IMR-90 (cell line): ENCODE measurements around the gene PLCB4. TPM values are rescaled to one million over a fixed set of nuclear protein-coding genes. Genes with fewer than 3 reads are reported as not detected.

ENCODE experiments used
- ATAC-seq: fragments of 200-7000 bp; cut with Tn5 transposase; 2 replicates; pipeline ENCODE4 v1.9.1; 2020; ENCODE audit warnings: low read depth, mild to moderate bottlenecking, moderate library complexity
- BruUV-seq: library from RNA; stranded (reverse); fragments of 400-500 nt; replicated peaks from 2 replicates; lab custom pipeline; 2021; lab: Mats Ljungman, UMichigan
- CTCF ChIA-PET: fragments of 300-600 bp; formaldehyde crosslinking; extraction: SDS; loops from one replicate; lab custom pipeline; 2021; ENCODE audit warnings: antibody characterized with exemption; lab: Yijun Ruan, JAX
- POLR2A ChIA-PET: fragments of 300-600 bp; sonication (Branson Sonifier 250); formaldehyde crosslinking; loops from one replicate; lab custom pipeline; 2022; ENCODE audit warnings: antibody characterized with exemption; ENCODE audit not compliant: unreplicated experiment; lab: Charles Lee
- DNase-seq: peaks from one replicate; pipeline ENCODE4 v3.0.0; 2013
- H2AFZ ChIP-seq: replicated peaks from 2 replicates; pipeline ENCODE3; 2013; ENCODE audit warnings: low read length, mild to moderate bottlenecking; ENCODE audit not compliant: poor library complexity
- H2AK5ac ChIP-seq: 2 replicates; pipeline ENCODE4 v1.6.1; 2013; ENCODE audit warnings: low read depth, low read length, inconsistent platforms
- H2AK9ac ChIP-seq: replicated peaks from 2 replicates; pipeline ENCODE3; 2013; ENCODE audit warnings: mild to moderate bottlenecking, low read depth, low read length, moderate library complexity; ENCODE audit not compliant: poor library complexity
- H2BK120ac ChIP-seq: 2 replicates; pipeline ENCODE4 v1.6.1; 2013; ENCODE audit warnings: low read depth, low read length, inconsistent platforms
- H2BK15ac ChIP-seq: 3 replicates; pipeline ENCODE4 v1.6.1; 2013; ENCODE audit warnings: low read depth, low read length, inconsistent platforms
- H2BK20ac ChIP-seq: 2 replicates; pipeline ENCODE4 v1.6.1; 2013; ENCODE audit warnings: low read depth, mild to moderate bottlenecking, inconsistent platforms, low read length, moderate library complexity
- H2BK5ac ChIP-seq: 2 replicates; pipeline ENCODE4 v1.6.1; 2013; ENCODE audit warnings: mild to moderate bottlenecking, low read depth, low read length, inconsistent platforms; ENCODE audit not compliant: poor library complexity, severe bottlenecking
- H3K14ac ChIP-seq: replicated peaks from 2 replicates; pipeline ENCODE4 v1.6.1; 2013; ENCODE audit warnings: low read depth, low read length, inconsistent platforms
- H3K18ac ChIP-seq: 2 replicates; pipeline ENCODE4 v1.6.1; 2013; ENCODE audit warnings: low read depth, low read length, control low read depth
- H3K23ac ChIP-seq: 2 replicates; pipeline ENCODE4 v1.6.1; 2013; ENCODE audit warnings: low read depth, low read length, inconsistent platforms
- H3K27ac ChIP-seq: 2 replicates; pipeline ENCODE4 v1.5.1; 2013; ENCODE audit warnings: mild to moderate bottlenecking, control low read depth, low read length; ENCODE audit not compliant: insufficient read depth
- H3K27me3 ChIP-seq: 2 replicates; pipeline ENCODE4 v1.6.1; 2013; ENCODE audit warnings: low read length; ENCODE audit not compliant: control insufficient read depth, insufficient read depth
- H3K36me3 ChIP-seq: 2 replicates; pipeline ENCODE4 v1.6.1; 2013; ENCODE audit warnings: low read length, mixed read lengths; ENCODE audit not compliant: control insufficient read depth, insufficient read depth
- H3K4ac ChIP-seq: 2 replicates; pipeline ENCODE4 v1.6.1; 2013; ENCODE audit warnings: low read depth, low read length, inconsistent platforms
- H3K4me1 ChIP-seq: 2 replicates; pipeline ENCODE4 v1.6.1; 2013; ENCODE audit warnings: low read length, mixed read lengths; ENCODE audit not compliant: control insufficient read depth, insufficient read depth
- H3K4me2 ChIP-seq: 2 replicates; pipeline ENCODE4 v1.6.1; 2013; ENCODE audit warnings: low read depth, mild to moderate bottlenecking, control low read depth, low read length, moderate library complexity
- H3K4me3 ChIP-seq: 2 replicates; pipeline ENCODE4 v1.5.1; 2013; ENCODE audit warnings: low read depth, mild to moderate bottlenecking, control low read depth, low read length, moderate library complexity; ENCODE audit not compliant: insufficient read depth
- H3K56ac ChIP-seq: 2 replicates; pipeline ENCODE4 v1.6.1; 2013; ENCODE audit warnings: low read length, inconsistent platforms; ENCODE audit not compliant: insufficient read depth; ENCODE audit errors: extremely low read depth
- H3K79me1 ChIP-seq, 2 experiments: 2 replicates each; pipeline ENCODE4 v1.6.1; 2013; ENCODE audit warnings: low read length in 2 of 2, inconsistent platforms in 1 of 2, low read depth in 1 of 2
- H3K9ac ChIP-seq: 2 replicates; pipeline ENCODE4 v1.6.1; 2013; ENCODE audit warnings: low read depth, low read length, control low read depth
- H3K9me1 ChIP-seq: 2 replicates; pipeline ENCODE4 v1.6.1; 2013; ENCODE audit warnings: low read length, inconsistent platforms; ENCODE audit not compliant: insufficient read depth
- H3K9me3 ChIP-seq: 2 replicates; pipeline ENCODE4 v1.6.1; 2013; ENCODE audit warnings: low read length; ENCODE audit not compliant: control insufficient read depth, insufficient read depth
- H4K20me1 ChIP-seq: 2 replicates; pipeline ENCODE4 v1.6.1; 2013; ENCODE audit warnings: low read length, inconsistent platforms; ENCODE audit not compliant: insufficient read depth
- H4K5ac ChIP-seq: 2 replicates; pipeline ENCODE4 v1.6.1; 2013; ENCODE audit warnings: mild to moderate bottlenecking, low read depth, low read length, control low read depth
- H4K8ac ChIP-seq, 2 experiments: 2 replicates each; pipeline ENCODE4 v1.6.1; 2013; ENCODE audit warnings: low read depth in 2 of 2, low read length in 2 of 2, control low read depth in 1 of 2, inconsistent platforms in 1 of 2
- H4K91ac ChIP-seq: 2 replicates; pipeline ENCODE4 v1.6.1; 2013; ENCODE audit warnings: low read depth, low read length, inconsistent platforms; ENCODE audit not compliant: insufficient read depth
- CHD1 ChIP-seq: IDR thresholded peaks from 2 replicates; pipeline ENCODE4 v1.6.1; 2012; ENCODE audit warnings: low read depth, low read length, improper control_type of control experiment
- CTCF ChIP-seq: conservative IDR thresholded peaks from 2 replicates; pipeline ENCODE4 v1.5.1; 2012; ENCODE audit warnings: mild to moderate bottlenecking, low read depth, low read length, improper control_type of control experiment
- WGBS, 2 experiments: methylation state at CpG; one replicate each; pipeline versions ENCODE4 v1.1.5 to v1.1.7; 2013; ENCODE audit warnings: missing lambda C conversion rate in 2 of 2; ENCODE audit not compliant: insufficient read length in 1 of 2; ENCODE audit errors: extremely low coverage in 2 of 2; 5-methylcytosine and 5-hydroxymethylcytosine counted together
- dilution Hi-C: fragments of 300-500 bp; cut with HindIII; formaldehyde crosslinking; loops from one replicate; pipeline ENCODE4 v1.14.3; 2018; ENCODE audit warnings: low sequenced_read_pairs; ENCODE audit not compliant: unreplicated experiment
- in situ Hi-C: fragments of 300-500 bp; cut with MboI; formaldehyde crosslinking; loops from 3 replicates; pipeline ENCODE4 v1.14.3; 2019; ENCODE audit warnings: low sequenced_read_pairs, inconsistent platforms, mixed read lengths
- intact Hi-C: fragments of 100-400 bp; cut with micrococcal nuclease; formaldehyde crosslinking; loops from 2 replicates; pipeline ENCODE4 v1.10.0; 2022
- polyA plus RNA-seq, 3 experiments: library from polyadenylated mRNA; depleted of rRNA; stranded (reverse); fragments of >200 nt; gene quantifications; 2 replicates each; pipeline ENCODE4 v1.2.3, GENCODE V29; 2012; ENCODE audit warnings: low replicate concordance in 1 of 3
- total RNA-seq: library from RNA; depleted of rRNA; stranded (reverse); fragments of >200 nt; gene quantifications from 2 replicates; pipeline ENCODE4 v1.2.3, GENCODE V29; 2012

PLCB4 gene
- total and polyA plus RNA-seq, 2 of the 4 experiments (the other 2 are of a cell fraction): 12.5 to 24.0 TPM

- peaks cover 21 to 40% of the 10 kb centered on the region in 2 experiments for H3K79me1 ChIP-seq
- H2AFZ ChIP-seq: no peak overlapping the region
- no peak overlapping the region for H2BK20ac ChIP-seq
- no peaks in the 10 kb centered on the region for H3K9me3 ChIP-seq
- DNase-seq (no peak), ATAC-seq (no peak)
- H3K18ac ChIP-seq: no peak overlapping the region
- H2BK15ac ChIP-seq: no peak overlapping the region
- ChIA-PET CTCF (no interaction called here), POLR2A (no interaction called here)
- H3K4me2 ChIP-seq: no peak overlapping the region
- H4K5ac ChIP-seq: no peak overlapping the region
- H3K56ac ChIP-seq: no peak overlapping the region
- H3K36me3 ChIP-seq: no peaks in the 10 kb centered on the region
- H4K20me1 ChIP-seq: peaks cover 6% of the 10 kb centered on the region; the same call in 1 of the 2 replicates
- no peak overlapping the region for H2BK5ac ChIP-seq
- TF ChIP-seq CTCF (no peak), CHD1 (no peak)
- H3K9me1 ChIP-seq: peaks cover 5% of the 10 kb centered on the region; the same call in 1 of the 2 replicates
- no peak overlapping the region for H3K27ac ChIP-seq
- H4K91ac ChIP-seq: no peak overlapping the region
- no peak overlapping the region for H2AK9ac ChIP-seq
- H3K4ac ChIP-seq: no peak overlapping the region
- intact Hi-C loops: no loop called here
- H3K4me3 ChIP-seq: no peak overlapping the region
- no peak overlapping the region for H2AK5ac ChIP-seq
- no peak overlapping the region for H3K9ac ChIP-seq
- BruUV-seq: no TSS peak
- H3K27me3 ChIP-seq: no peaks in the 10 kb centered on the region
- peaks cover 2% of the 10 kb centered on the region for H3K4me1 ChIP-seq
- in situ Hi-C loops: no loop called here
- H3K14ac ChIP-seq: no peak overlapping the region
- no peak overlapping the region for H3K23ac ChIP-seq
- H4K8ac ChIP-seq: no peak overlapping the region
- H2BK120ac ChIP-seq: no peak overlapping the region
- dilution Hi-C loops: no loop called here
- no CpG with 5 or more reads among the region's 1 CpG for WGBS, 2 experiments
Measured at GRCh38 chr20:9287826-9288225, 218.9 kb downstream of the PLCB4 start.
